Thyroid gland (tissue), 4 donors: ENCODE measurements around the gene MXD4.

Experiments used
- CTCF ChIP-seq, 6 experiments: fragments of 200-600 bp in 3 of 6; fragments of 450-650 bp in 3 of 6; sonication (generic) in 3 of 6; IDR thresholded peaks; one replicate each; pipeline ENCODE4 v1.5.1; 2016 to 2019; ENCODE audit warnings: antibody characterized with exemption in 6 of 6, mild to moderate bottlenecking in 2 of 6, inconsistent platforms in 1 of 6, moderate library complexity in 1 of 6
- POLR2A ChIP-seq, 2 donors: fragments of 450-650 bp; IDR thresholded peaks; one replicate each; pipeline ENCODE4 v1.6.1; 2017; ENCODE audit warnings: antibody characterized with exemption in 2 of 2, mild to moderate bottlenecking in 2 of 2, moderate library complexity in 1 of 2

GRCh38 chr4:2285613-2286381 lies 23.9 kb upstream of the MXD4 start:
- TF ChIP-seq CTCF (IDR thresholded peaks at IDR 0.05) (no peak), POLR2A (IDR thresholded peaks at IDR 0.05) (no peak)
